HFF-Myc (cell line): ENCODE results near the gene GSAP.
A peak's percentile ranks its signal among the peaks of the same experiment; 100 is the strongest.
"Not testable (repeated sequence)": the region's sequence is repeated elsewhere in the genome, so short reads cannot be mapped to it uniquely, and the experiment has no call there.

Source experiments
- DNase-seq: peaks from one replicate; pipeline ENCODE4 v3.0.0-alpha.2; 2011; ENCODE audit warnings: low read depth; ENCODE audit errors: extremely low read depth
- H3K4me3 ChIP-seq: replicated peaks from 2 replicates; pipeline ENCODE4 v1.5.1; 2011; ENCODE audit warnings: low read depth, mild to moderate bottlenecking, control low read depth, low read length
- TF ChIP-seq, protein P1 (sequence below): IDR thresholded peaks from 2 replicates; pipeline ENCODE4 v1.5.1; 2012; ENCODE audit warnings: mild to moderate bottlenecking, low read depth, low read length, control low read depth; ENCODE audit errors: missing control alignments

The GSAP gene

DNA sequence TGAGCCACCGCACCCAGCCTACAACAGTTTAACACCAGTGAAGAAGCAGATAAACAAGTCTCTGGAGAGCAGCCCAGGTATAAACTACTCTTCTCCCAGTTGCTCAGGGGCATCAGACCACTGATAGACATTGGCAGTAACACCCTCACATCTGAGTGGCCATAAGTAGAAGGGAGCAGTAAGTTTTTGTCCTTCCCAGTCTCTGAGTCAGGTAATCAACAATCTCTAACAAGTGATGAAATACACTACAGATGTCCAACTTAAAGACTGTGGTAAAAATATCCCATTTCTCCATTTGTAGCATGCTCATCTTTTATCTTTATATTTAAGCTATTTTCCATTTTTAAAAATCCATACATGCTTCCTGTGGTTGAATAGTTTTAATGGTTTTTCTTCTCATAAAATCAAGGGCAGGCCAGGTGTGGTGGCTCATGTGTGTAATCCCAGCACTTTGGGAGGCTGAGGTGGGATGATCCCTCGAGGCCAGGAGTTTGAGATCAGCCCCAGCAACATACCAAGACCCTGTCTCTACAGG, 78.6 kb downstream of the GSAP start:
- TF ChIP-seq, protein P1, sequence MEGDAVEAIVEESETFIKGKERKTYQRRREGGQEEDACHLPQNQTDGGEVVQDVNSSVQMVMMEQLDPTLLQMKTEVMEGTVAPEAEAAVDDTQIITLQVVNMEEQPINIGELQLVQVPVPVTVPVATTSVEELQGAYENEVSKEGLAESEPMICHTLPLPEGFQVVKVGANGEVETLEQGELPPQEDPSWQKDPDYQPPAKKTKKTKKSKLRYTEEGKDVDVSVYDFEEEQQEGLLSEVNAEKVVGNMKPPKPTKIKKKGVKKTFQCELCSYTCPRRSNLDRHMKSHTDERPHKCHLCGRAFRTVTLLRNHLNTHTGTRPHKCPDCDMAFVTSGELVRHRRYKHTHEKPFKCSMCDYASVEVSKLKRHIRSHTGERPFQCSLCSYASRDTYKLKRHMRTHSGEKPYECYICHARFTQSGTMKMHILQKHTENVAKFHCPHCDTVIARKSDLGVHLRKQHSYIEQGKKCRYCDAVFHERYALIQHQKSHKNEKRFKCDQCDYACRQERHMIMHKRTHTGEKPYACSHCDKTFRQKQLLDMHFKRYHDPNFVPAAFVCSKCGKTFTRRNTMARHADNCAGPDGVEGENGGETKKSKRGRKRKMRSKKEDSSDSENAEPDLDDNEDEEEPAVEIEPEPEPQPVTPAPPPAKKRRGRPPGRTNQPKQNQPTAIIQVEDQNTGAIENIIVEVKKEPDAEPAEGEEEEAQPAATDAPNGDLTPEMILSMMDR = no peak

DNA sequence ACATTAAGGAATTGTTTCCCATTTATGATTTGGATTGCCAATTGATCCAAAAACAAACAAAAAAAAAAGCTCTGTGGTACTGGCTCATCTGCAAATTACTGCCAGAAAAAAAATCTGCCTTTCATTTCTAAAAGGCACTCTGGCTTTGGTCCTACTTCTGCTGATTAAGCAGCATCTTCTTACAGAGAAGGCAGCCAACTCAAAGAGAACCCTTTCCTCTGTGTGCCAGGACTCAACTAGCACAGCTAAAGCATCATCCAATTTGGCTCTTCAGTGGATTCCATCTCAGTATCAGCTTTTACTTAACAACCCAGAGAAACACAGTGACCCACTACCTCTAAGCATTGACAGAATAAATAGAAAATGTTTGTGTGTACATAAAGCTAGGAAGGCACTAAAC, 80.6 kb downstream of the GSAP start:
- H3K4me3 ChIP-seq = no peak overlapping the region
- TF ChIP-seq, protein P1 = no peak
- no peak for DNase-seq

More for the DNA sequence above, 78.6 kb downstream of the GSAP start:
- DNase-seq = no peak
- H3K4me3 ChIP-seq = no peak overlapping the region

DNA sequence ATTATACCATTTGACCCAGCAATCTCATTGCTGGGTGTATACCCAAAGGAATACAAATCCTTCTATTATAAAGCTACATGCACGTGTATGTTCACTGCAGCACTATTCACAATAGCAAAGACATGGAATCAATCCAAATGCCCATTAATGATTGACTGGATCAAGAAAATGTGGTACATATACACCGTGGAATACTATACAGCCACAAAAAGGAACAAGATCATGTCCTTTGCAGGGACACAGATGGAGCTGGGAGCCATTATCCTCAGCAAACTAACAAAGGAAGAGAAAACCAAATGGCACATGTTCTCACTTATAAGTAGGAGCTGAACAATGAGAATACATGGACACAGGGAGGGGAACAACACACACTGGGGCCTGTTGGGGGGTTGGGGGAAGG, 82.1 kb downstream of the GSAP start:
- not testable (repeated sequence) for DNase-seq, H3K4me3 ChIP-seq

DNA sequence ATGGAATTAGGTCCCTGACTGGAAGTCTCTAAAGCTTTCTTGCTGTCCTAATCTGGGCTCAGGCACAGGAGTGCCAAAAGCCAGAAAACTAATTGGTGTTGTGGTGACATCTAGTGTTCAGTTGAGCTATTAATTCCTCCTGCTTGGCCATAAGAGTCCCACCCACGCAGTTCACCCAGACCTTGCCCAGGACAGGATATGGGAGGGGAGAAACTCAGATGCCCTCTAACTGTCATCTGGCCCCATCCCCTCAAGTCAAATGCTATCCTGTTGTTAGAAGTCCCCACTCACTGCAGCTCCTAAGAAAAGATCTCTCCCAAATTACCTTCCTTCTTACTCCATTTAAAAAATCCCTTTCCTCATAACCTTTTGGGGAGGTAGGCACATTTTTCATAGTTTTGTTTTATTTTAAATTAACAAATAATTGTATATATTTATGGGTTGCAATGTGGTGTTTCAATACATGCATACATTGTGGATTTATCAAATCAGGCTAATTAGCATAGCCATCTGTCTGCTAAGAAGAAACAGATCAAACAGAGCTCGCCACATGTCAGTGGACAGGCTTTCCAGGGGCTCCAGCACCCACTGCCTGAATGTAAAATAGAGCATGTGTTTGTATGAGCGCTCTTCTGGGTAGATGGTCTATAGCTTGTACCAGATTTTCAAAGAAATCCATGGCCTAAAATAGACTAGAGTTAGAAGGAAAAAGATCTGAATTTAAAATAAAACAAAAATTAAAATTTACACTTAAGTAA, 84.0 kb downstream of the GSAP start:
- TF ChIP-seq, protein P1 = peak; percentile 53
- H3K4me3 ChIP-seq = no peak overlapping the region
- DNase-seq = peak; percentile 91

DNA sequence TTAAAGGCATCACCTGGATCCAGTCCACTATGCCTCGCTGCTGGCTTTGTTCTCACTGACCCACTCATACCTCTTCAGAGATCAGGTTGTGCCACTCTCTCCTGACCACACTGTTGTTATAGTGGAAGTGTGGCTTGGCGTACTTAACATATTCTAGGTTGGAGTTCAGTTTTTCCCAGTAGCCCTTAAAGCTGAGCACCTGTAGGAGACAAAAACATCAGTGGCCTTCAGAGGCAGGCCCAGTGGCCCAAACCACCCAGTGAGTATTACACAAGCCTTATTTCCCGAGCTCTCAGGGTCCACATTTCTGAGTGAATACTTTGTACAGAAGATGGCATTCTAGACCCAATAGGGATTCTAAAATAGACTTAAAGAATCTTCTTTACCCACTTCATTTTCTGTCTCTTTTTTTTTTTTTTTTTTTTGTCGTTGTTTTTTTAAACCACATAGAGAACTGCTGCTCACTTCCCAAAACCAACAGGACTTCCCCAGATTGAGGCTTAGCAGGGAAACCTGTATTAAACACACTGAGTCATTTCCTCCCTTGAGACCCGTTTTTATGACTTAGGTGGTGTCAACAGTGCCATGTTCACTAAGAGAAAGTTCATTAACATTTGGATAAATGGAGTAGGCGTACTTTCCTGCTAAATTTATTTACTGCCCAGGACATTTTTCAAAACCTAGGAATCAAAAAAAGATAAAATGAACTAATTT, 85.8 kb downstream of the GSAP start:
- H3K4me3 ChIP-seq = no peak overlapping the region
- no peak for DNase-seq
- TF ChIP-seq, protein P1 = no peak

DNA sequence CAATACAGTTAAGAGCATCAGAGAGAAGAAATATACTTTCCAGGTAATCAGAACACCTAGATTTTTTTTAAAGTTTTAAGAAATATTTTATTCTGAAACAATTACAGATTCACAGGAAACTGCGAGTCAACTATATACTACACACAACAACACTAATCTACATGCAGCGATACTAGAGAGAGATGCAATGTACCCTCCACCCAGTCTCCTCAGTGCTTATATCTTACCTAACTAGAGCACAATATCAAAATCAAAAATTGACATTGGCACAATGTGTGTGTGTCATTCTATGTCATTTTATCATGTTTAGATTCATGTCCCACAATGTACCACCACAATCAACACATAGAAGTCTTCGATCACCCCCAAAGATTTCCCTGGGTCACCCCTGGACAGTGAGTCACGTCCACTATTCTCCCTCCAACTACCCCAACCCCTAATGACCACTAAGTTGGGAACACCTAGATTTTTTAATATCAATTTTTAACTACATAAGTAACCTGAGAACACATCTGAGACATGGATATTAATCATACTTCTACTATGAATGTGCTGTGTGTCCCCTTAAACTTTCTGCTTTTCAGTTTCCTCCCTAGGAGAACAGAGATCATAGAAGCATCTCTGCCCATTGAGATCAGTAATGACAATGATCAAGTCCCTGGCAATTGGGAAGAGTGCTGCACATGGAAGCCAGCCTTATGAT, 86.5 kb downstream of the GSAP start:
- DNase-seq = no peak
- TF ChIP-seq, protein P1 = no peak
- no peak overlapping the region for H3K4me3 ChIP-seq

DNA sequence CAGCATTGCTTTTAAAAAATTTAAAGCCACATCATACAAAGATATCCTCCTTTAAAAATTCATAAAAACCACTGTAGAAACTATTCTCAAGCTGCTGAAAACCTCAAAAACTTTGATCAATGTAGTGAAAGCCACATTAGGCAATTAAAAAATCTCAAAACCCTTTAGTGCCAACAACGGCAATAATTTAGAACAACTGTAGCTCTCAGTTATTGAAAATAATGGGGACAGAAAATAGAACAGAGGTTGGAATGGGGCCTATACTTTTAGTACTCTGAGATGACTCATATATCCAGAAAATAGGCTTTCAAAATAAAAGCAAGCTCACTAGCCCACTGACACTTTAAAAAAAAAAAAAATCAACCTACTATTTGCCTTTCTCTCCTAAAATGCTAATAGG, 87.5 kb downstream of the GSAP start:
- TF ChIP-seq, protein P1 = no peak
- H3K4me3 ChIP-seq = no peak overlapping the region
- no peak for DNase-seq
